ENCODE measurements around the gene CRISPLD2. TPM values are rescaled to one million over a fixed set of nuclear protein-coding genes. Genes with fewer than 3 reads are reported as not detected.

The CRISPLD2 gene
- polyA plus RNA-seq, 4 donors = 6.5 to 9.7 (median 7.5) TPM

DNA sequence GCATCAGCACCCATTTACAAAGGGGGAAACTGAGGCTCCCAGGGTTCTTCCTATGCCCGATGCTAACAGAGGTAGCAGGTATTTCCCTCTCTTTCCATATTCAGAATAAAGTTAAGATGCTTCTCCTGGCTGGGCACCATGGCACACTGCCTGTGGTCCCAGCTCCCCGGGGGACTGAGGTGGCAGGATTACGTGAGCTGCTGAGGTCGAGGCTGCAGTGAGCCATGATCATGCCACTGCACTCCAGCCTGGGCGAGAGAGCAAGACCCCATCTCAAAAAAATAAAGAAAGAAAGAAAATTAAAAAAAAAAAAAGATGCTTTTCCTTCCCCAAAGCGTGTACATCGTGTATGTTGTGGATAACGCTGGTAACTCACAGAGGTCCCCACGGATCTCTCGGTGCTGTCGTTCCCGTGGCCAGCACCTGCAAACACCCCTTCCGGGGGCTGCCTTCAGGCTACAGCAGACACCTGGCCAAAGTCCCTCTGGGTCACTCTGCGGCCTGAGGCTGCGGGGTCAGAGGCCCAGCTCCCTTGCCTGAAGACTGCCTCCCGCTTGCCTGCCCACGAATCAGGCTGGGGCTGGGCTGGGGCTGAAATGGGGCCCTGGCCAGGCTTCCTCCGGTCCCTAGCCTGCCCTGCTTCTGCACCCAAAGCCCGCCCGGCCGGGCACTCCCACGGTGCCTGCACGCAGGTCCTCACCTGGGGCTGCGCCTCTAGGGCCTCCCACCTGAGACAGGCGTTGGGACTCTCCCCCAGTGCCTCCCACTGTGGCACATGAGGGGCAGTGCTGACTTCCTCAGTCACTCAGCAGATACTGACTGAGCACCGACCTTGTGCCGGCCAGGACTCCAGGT, 128.4 kb downstream of the CRISPLD2 start:
- no peak for DNase-seq (ENCODE audit: low read depth in 4 of 4, low spot score in 3 of 4)

DNA sequence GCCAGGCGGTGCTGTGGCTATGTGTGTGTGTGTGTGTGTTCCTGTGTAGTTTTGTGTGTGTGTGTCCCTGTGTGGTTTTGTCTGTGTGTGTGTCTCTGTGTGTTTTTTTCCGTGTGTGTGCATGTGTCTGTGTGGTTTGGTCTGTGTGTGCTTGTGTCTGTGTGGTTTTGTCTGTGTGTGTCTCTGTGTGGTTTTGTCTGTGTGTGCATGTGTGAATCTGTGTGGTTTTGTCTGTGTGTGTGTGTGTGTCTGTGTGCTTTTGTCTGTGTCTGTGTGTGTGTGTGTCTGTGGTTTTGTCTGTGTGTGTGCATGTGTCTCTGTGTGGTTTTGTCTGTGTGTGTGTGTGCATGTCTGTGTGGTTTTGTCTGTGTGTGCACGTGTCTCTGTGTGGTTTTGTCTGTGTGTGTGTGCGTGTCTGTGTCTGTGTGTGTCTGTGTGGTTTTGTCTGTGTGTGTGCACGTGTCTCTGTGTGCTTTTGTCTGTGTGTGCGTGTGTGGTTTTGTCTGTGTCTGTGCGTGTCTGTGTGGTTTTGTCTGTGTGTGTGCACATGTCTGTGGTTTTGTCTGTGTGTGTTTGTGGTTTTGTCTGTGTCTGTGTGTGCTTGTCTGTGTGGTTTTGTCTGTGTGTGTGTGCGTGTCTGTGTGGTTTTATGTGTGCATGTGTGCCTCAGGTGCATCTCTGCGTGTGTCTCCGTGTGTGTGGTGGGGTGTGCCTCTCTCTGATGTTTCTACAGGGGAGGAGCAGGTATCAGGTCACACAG, 129.2 kb downstream of the CRISPLD2 start:
- DNase-seq (ENCODE audit: low read depth in 4 of 4, low spot score in 3 of 4) = no peak

DNA sequence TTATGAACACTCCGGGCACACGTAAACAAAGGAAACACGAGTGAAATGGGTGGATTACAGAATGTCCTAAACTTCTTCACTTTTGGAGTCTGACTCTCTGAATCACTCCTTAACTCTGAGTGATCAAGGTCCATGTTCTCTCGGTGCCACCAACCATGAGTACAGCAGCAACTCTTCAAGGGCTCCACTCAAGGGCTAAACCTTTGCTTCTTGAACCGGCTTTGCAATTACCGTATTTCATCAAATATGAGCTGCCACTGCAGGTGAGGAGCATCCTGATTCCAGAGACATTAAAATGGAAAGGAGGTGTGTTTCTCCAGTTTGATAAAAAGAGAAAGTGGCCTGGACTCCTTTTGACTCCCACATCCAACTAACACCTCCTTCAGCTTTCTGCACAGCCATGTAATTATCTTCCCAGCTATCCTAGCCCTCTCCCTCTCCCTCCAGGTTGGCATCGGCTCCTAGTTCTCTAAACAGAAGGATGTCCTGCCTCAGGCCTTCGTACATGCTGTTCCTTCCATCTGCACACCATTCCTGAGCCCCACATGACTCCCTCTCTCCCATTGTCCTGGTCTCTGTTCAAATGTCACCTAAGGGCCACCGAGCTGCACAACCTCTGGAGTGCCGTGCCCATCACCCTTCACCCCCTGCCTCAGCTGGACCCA, 130.1 kb downstream of the CRISPLD2 start:
- DNase-seq (ENCODE audit: low read depth in 4 of 4, low spot score in 3 of 4) = no peak

DNA sequence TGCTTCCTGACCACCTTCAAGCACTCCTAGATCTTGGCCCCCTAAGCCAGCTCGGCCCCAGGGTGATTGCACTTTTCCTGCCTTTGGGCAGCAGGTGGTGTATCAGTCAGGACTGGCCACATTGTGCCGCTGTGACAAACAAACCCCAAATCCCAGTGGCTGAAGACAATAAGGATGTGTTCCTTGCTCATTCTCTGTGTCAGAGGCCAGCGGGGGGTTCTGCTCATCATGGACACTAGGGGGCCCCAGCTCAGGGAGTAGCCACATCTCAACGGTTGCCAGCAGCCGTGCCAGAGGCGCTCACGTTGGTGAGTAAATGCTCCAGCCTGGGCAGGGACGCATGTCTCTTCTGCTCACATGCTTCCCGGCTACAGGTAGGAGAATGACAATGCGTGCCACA, 131.1 kb downstream of the CRISPLD2 start:
- DNase-seq (ENCODE audit: low read depth in 4 of 4, low spot score in 3 of 4) = no peak

DNA sequence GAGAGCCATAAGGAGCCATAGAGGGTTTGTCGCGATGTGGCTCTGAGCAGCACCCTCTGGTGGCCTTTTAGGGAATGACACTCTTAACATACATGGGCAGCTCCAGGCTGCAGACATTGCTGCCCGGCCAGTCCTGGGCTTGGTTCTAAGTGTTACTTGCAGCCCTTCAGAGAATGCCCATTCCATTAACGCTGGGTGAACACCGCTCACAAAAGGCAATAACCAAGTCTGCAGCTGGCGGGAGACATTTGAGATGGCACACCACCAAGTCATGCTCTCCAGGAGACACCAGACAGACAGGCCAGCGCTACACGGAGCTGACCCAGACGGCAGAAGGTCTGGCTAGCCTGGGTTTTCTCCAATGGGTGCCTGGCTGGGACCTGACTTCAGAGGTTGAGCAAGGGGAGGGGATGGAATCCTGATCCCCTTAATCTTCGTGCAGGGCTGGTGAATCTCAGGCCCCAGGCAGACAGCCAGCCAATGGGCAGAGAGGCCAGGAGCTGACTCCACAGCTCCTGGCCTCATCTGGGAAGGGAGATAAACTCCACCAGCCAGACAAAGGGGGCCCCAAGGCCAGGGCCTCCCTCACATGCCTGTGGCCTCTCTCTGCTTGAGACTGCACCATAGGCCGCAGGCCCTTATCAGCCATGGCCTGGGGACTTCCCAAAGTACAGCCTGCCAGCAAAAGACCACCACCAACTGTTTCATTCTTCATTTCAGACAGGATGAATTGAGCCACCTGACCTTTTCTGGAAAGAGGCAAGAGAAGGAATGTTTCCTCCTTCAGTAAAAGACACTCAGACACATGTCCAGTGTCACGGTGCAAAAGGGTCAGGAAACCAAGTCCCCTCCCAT, 132.8 kb downstream of the CRISPLD2 start:
- DNase-seq (ENCODE audit: low read depth in 4 of 4, low spot score in 3 of 4) = peak in 3 of 4 donors; percentile 68 to 80 (median 73)

DNA sequence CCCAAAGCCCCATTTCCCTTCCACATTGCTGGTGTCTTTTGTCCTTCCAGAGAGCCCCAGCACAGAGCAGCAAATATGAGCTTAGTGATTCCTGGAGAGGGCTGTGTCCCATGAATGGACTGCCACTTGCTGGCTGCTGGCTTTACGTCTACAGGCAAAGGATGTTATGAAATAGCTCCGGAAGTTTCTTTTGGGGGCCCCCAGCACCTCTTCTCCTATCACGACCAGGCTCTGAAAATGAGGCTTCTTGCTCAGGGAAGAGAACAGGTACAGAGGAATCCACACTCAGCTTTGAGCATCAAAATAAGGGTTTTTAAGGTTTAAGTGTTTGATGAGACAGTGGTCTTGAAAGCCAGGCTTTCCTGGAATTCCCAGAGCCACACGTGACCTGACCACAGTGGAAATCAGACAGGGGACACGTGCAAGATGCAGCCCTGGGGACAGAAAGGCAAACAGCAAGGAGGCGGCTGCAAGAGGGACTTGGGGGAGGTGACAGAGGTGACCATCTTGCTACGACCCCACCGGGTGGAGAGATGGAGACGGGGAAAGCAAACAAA, 133.5 kb downstream of the CRISPLD2 start:
- no peak for DNase-seq (ENCODE audit: low read depth in 4 of 4, low spot score in 3 of 4)

DNA sequence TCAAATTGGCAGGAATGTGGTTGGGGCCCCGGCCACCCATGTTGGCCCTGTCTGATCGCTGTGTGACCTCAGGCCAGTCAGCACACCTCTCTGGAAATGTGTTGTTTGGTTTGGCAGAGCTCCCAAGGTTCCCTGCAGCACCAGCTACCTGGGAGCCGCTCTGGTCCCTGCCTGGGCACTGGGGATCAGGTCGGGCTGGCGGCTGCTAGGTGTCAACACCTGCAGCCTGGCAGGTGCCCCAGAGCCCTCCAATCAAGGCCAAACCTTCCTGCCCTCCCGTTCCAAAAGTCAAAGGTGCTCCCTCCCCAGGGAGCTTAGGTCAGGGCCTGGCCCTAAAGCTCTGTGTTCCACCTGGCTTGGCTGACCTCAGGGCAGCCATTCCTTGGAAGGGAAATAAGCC, 135.6 kb downstream of the CRISPLD2 start:
- DNase-seq (ENCODE audit: low read depth in 4 of 4, low spot score in 3 of 4) = no peak

DNA sequence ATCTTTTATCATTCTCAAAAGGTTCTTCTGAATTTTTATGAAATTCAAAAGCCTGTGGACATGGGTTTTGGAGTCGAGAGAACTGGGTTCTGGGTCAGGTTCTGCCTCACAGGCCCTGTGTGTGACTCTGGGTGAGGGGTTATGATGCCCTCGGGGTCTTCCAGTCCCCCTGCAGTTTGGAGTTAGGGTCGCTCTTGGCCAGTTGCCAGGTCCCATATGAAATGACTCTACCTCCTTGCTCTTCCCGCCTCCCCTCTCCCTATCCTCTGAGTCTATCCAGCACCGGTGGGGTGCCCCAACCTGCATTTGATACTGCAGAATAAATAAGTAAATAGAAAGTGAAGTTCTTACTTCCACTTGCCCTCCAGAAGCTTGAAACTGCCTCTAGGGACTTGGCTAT, 137.4 kb downstream of the CRISPLD2 start:
- no peak for DNase-seq (ENCODE audit: low read depth in 4 of 4, low spot score in 3 of 4)

DNA sequence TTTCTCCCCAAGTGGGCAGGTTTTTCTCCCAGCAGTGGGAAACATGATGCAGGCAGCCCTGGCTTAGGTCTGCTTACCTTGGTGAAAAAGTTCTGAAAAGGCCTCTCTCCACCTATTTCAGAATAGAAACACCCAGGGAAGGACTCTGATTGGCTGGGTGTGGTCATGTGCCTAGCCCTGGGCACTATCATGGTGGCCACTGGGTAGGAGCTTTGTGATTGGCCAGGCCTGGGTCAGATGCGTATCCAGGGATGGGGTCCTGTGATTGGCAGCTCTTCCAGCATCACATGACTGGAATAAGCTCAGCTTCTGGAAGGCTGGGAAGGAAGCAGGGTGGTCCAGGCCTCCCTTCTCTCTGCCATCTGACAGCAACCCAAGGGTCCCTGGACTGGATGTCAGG, 138.0 kb downstream of the CRISPLD2 start:
- DNase-seq (ENCODE audit: low read depth in 4 of 4, low spot score in 3 of 4) = no peak

Other genes starting within 250 kb of the CRISPLD2 start
- gene COTL1, start 201.9 kb upstream of the CRISPLD2 start, polyA plus RNA-seq (ENCODE audit: insufficient read length in 4 of 4) = 100 to 1,000 TPM; 135 to 166 (median 153) TPM
- gene KLHL36, start 171.5 kb upstream of the CRISPLD2 start, polyA plus RNA-seq (ENCODE audit: insufficient read length in 4 of 4) = 10 to 100 TPM; 24.3 to 27.2 (median 26.4) TPM
- 100 to 1,000 TPM; 109 to 150 (median 141) TPM for gene USP10, start 120.0 kb upstream of the CRISPLD2 start, polyA plus RNA-seq (ENCODE audit: insufficient read length in 4 of 4)
- gene ZDHHC7, start 191.6 kb downstream of the CRISPLD2 start, polyA plus RNA-seq (ENCODE audit: insufficient read length in 4 of 4) = 10 to 100 TPM; 54.5 to 60.8 (median 59.8) TPM
- 1 to 10 TPM; 4.1 to 5.5 (median 4.3) TPM for gene KIAA0513, start 207.8 kb downstream of the CRISPLD2 start, polyA plus RNA-seq (ENCODE audit: insufficient read length in 4 of 4)